Activated CD4-positive, alpha-beta memory T cell treated with anti-CD3 and anti-CD28 coated beads, Interleukin-2, amount 10 ng/mL, durations not matched to agents 7 days and 5 days (primary cell): ENCODE results near the gene SKP2. TPM values are rescaled to one million over a fixed set of nuclear protein-coding genes. Genes with fewer than 3 reads are reported as not detected.

Source experiments
- CTCF ChIA-PET: fragments of 350-600 bp; sonication (Branson Sonifier 250); formaldehyde crosslinking; loops from one replicate; lab custom pipeline; 2021; ENCODE audit warnings: antibody characterized with exemption, inconsistent platforms; lab: Charles Lee
- POLR2A ChIA-PET: fragments of 350-600 bp; sonication (Branson Sonifier 250); formaldehyde crosslinking; loops from one replicate; lab custom pipeline; 2021; ENCODE audit warnings: antibody characterized with exemption; lab: Charles Lee
- DNase-seq: peaks from one replicate; pipeline ENCODE4 v3.0.0-alpha.2; 2020
- H3K27ac Mint-ChIP-seq: one replicate; pipeline ENCODE4 v1.8.0; 2021; ENCODE audit warnings: mild to moderate bottlenecking, mixed read lengths
- H3K27me3 Mint-ChIP-seq: one replicate; pipeline ENCODE4 v1.8.0; 2021; ENCODE audit warnings: mixed read lengths
- H3K36me3 Mint-ChIP-seq: one replicate; pipeline ENCODE4 v1.8.0; 2021; ENCODE audit warnings: low read depth, mixed read lengths
- H3K4me1 Mint-ChIP-seq: one replicate; pipeline ENCODE4 v1.8.0; 2021; ENCODE audit warnings: mixed read lengths
- H3K4me3 Mint-ChIP-seq: one replicate; pipeline ENCODE4 v1.8.0; 2021; ENCODE audit warnings: mild to moderate bottlenecking, mixed read lengths
- H3K9me3 Mint-ChIP-seq: one replicate; pipeline ENCODE4 v1.8.0; 2021; ENCODE audit warnings: mixed read lengths
- total RNA-seq, 2 experiments: library from RNA; stranded (reverse); gene quantifications; one replicate each; pipeline ENCODE4 v1.2.3, GENCODE V29; 2021

The SKP2 gene
- total RNA-seq, 2 experiments from 2014 or later = 33.1 to 37.9 TPM

DNA sequence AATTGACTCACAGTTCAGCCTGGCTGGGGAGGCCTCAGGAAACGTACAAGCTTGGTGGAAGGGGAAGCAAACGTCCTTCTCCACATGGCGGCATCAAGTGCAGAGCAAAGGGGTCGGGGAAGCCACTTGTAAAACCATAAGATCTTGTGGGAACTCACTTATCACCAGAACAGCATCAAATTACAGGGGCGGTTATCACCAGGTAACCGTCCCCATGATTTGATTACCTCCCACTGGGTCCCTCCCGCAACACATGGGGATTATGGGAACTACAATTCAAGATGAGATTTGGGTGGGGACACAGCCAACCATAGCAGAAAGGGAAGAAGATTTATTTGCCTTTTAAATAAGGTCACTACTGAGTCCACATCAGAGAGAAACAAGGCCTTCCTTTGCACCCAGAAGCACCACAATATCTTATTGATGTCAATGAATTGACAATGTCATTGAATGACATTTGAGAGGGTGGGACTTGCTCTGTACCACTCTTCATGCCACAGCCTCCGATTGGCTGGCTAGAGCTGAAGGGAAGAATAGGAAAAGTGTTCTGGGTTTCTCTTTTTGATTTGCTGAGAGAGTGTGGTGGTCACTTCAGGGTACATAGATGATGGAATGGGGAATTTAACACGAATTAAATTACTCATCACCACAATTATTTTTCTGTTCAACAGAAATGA, 11.0 kb downstream of the SKP2 start:
- DNase-seq = no peak
- H3K27me3 Mint-ChIP-seq = no peaks in the 10 kb centered on the region
- H3K9me3 Mint-ChIP-seq = no peaks in the 10 kb centered on the region
- H3K4me3 Mint-ChIP-seq = no peak overlapping the region
- CTCF ChIA-PET = no interaction called here
- peaks cover 27% of the 10 kb centered on the region for H3K4me1 Mint-ChIP-seq
- POLR2A ChIA-PET = interaction anchor here (4.0 kb wide), 1 partner anchor 11 kb away, joined by 23 read pairs; the partner anchor contains the start of genes LMBRD2 and SKP2
- H3K27ac Mint-ChIP-seq = no peak overlapping the region
- H3K36me3 Mint-ChIP-seq = peaks cover 77% of the 10 kb centered on the region

DNA sequence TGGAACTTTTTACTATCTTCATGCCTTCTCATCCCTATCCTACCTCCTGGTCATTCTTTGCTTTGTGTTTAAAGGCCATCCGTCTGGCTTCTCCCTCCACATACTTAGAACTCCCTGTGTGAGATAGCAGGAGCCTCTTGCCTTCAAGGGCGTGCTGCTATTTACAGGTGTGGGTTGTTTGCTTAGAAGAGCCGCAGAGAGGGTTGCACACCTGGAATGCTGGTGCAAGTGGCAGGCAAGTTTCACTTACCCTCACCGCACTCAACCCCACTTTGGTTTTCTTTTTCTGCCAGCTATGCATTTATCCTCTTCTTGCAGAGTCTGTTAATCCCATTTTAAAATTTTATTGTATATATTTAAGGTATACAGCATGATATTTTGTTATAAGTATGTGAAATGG, 12.6 kb downstream of the SKP2 start:
- ChIA-PET CTCF (no interaction called here), POLR2A (interaction anchor here (0.8 kb wide), 1 partner anchor 13 kb away, joined by 3 read pairs; no protein-coding TSS in a partner anchor)
- peaks cover 75% of the 10 kb centered on the region for H3K36me3 Mint-ChIP-seq

GRCh38 chr5:36168737-36169136, 16.8 kb downstream of the SKP2 start:
- DNase-seq = no peak
- Mint-ChIP-seq H3K4me1 (peaks cover 16% of the 10 kb centered on the region), H3K9me3 (no peaks in the 10 kb centered on the region), H3K27ac (peak overlapping the region; percentile 70), H3K27me3 (no peaks in the 10 kb centered on the region), H3K4me3 (no peak overlapping the region), H3K36me3 (peaks cover 76% of the 10 kb centered on the region)
- ChIA-PET CTCF (interaction anchor here (1.1 to 2.6 kb wide), 2 partner anchors 10 to 90 kb away, joined by 3 to 7 read pairs; no protein-coding TSS in a partner anchor), POLR2A (interaction anchor here (5.1 kb wide), 1 partner anchor 17 kb away, joined by 23 read pairs; the partner anchor contains the start of genes LMBRD2 and SKP2)

More for the DNA sequence above, 12.6 kb downstream of the SKP2 start:
- Mint-ChIP-seq H3K9me3 (no peaks in the 10 kb centered on the region), H3K4me3 (no peak overlapping the region), H3K27me3 (no peaks in the 10 kb centered on the region), H3K4me1 (peaks cover 34% of the 10 kb centered on the region), H3K27ac (no peak overlapping the region)
- no peak for DNase-seq

DNA sequence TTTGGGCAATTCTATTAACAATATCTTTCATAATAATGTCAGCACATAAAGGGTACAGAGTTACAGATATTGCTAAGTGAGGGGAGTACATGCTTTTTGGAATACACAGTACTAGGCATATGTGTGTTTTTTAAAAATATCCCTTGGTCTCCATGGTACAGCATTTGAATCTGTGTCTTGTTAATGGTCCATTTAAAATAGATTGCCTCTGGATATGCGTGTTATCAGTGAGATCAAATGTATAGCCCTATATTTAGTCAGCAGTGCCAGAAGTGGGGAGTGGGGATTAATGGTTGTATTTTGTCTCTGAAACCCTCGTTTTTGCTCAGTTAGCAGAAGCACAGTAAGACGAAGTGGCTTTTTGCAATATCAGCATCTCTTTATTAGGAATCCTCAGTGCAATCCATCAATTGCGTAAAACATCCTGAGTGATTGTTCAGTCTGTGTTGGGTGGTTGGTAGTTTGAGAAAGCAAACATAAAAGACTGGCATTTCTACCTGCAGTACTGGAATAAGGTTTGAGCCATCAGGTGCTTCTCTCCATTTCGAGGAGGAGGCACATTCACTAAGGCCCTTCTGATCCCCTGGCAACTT, 19.0 kb downstream of the SKP2 start:
- ChIA-PET CTCF (no interaction called here), POLR2A (interaction anchor here (1.3 to 5.1 kb wide), 2 partner anchors 19 to 20 kb away, joined by 8 to 23 read pairs; partner anchors contain the start of genes LMBRD2 and SKP2)
- H3K36me3 Mint-ChIP-seq = peaks cover 85% of the 10 kb centered on the region
- no peak for DNase-seq
- H3K4me3 Mint-ChIP-seq = no peak overlapping the region
- H3K9me3 Mint-ChIP-seq = no peaks in the 10 kb centered on the region
- H3K27ac Mint-ChIP-seq = no peak overlapping the region
- H3K4me1 Mint-ChIP-seq = peaks cover 21% of the 10 kb centered on the region
- no peaks in the 10 kb centered on the region for H3K27me3 Mint-ChIP-seq

DNA sequence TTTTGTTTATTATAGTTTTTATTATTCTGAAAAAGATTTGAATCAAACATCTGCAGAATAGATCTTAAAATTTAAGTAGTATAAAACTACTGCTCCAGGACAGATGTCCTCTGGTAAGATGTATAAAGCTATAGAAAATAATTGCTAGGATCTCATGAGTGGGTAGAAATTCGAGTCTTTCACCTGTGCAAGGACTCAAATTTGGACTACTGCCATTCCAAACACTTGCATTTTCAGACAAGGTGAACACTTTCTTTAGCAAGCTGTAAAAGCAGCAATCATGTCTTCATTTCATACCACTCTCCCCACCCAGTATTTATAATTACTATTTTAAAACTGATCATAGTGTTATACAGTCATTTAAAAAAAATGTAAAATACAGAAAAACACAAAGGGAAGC, 20.7 kb downstream of the SKP2 start:
- H3K4me1 Mint-ChIP-seq = peaks cover 21% of the 10 kb centered on the region
- no peaks in the 10 kb centered on the region for H3K9me3 Mint-ChIP-seq
- ChIA-PET POLR2A (interaction anchor here (1.3 kb wide), 1 partner anchor 21 kb away, joined by 8 read pairs; the partner anchor contains the start of genes LMBRD2 and SKP2), CTCF (no interaction called here)
- peaks cover 82% of the 10 kb centered on the region for H3K36me3 Mint-ChIP-seq
- H3K27me3 Mint-ChIP-seq = no peaks in the 10 kb centered on the region
- DNase-seq = no peak
- H3K4me3 Mint-ChIP-seq = no peak overlapping the region
- H3K27ac Mint-ChIP-seq = no peak overlapping the region

DNA sequence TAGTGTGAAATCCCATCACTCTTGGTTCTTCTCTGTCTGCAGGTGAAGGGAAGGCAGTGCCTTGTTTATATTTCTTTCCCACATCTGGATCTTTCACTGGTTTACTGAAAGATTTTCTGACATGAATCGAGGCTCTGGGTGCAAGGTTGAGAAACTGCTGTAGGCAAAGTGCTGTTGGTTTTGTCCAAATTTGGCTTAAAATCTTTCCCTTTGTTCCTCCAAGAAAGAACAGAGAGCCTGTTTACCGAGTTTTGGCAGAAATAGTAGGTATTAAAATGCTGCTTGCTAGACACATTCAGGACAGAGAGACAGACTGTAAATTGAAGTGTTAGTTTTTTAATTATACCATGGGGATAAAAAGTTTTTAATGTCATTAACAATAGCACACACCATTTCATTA, 21.5 kb downstream of the SKP2 start:
- CTCF ChIA-PET = no interaction called here
- Mint-ChIP-seq H3K27ac (no peak overlapping the region), H3K9me3 (no peaks in the 10 kb centered on the region), H3K36me3 (peaks cover 81% of the 10 kb centered on the region), H3K4me1 (peaks cover 14% of the 10 kb centered on the region), H3K27me3 (no peaks in the 10 kb centered on the region), H3K4me3 (no peak overlapping the region)
- POLR2A ChIA-PET = no interaction called here
- DNase-seq = no peak

GRCh38 chr5:36174119-36174518, 22.2 kb downstream of the SKP2 start:
- Mint-ChIP-seq H3K9me3 (no peaks in the 10 kb centered on the region), H3K36me3 (peaks cover 81% of the 10 kb centered on the region), H3K4me1 (peaks cover 8% of the 10 kb centered on the region), H3K4me3 (no peak overlapping the region), H3K27ac (peak overlapping the region; percentile 27), H3K27me3 (no peaks in the 10 kb centered on the region)
- CTCF ChIA-PET = no interaction called here
- POLR2A ChIA-PET = no interaction called here
- no peak for DNase-seq

DNA sequence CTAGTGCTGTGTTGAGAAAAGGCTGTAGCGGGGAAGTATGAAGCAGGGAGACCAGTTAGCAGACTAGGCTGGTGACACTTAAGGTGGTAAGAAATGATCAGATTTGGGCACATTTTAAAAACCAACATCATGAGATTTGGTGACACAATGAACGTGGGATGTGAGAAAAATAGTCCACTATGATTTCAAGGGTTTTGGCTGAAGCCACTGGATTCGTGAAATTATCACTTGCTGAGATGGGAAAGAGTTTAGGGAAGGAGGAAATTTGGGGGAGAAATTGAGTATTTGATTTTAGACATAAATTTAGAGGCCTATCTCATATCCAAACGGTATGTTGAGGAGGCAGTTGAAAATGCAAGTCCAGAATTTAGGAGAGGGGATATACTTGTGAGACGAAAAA, 23.1 kb downstream of the SKP2 start:
- POLR2A ChIA-PET = no interaction called here
- Mint-ChIP-seq H3K9me3 (no peaks in the 10 kb centered on the region), H3K4me1 (peaks cover 5% of the 10 kb centered on the region), H3K4me3 (no peak overlapping the region), H3K36me3 (peaks cover 82% of the 10 kb centered on the region), H3K27me3 (no peaks in the 10 kb centered on the region), H3K27ac (no peak overlapping the region)
- DNase-seq = no peak
- CTCF ChIA-PET = no interaction called here

DNA sequence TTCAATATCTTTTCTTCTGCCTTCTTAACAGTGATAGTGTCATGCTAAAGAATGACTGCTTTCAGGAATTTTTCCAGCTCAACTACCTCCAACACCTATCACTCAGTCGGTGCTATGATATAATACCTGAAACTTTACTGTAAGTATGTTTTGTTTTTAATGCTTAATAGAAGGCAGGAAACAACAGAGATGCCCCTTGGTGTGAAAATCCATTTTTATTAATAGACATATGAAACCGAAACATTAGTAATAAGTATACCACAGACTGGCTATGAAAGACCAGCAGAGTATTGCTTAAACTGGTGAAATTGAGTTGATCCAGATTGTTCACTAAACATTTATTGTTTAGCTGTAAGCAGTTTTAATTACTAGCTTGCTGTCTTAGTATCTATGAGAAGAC, 25.2 kb downstream of the SKP2 start:
- Mint-ChIP-seq H3K27ac (no peak overlapping the region), H3K36me3 (peaks cover 83% of the 10 kb centered on the region), H3K4me3 (no peak overlapping the region), H3K27me3 (no peaks in the 10 kb centered on the region), H3K4me1 (peaks cover 5% of the 10 kb centered on the region), H3K9me3 (no peaks in the 10 kb centered on the region)
- POLR2A ChIA-PET = interaction anchor here (1.5 kb wide), 1 partner anchor 18 kb away, joined by 6 read pairs; no protein-coding TSS in a partner anchor
- CTCF ChIA-PET = no interaction called here
- no peak for DNase-seq

GRCh38 chr5:36177715-36178523, 26.0 kb downstream of the SKP2 start:
- ChIA-PET CTCF (interaction anchor here (0.8 to 1.6 kb wide), 5 partner anchors 10 to 99 kb away, joined by 3 to 7 read pairs (median 4); partner anchors contain the start of gene NADK2), POLR2A (interaction anchor here (1.5 kb wide), 1 partner anchor 19 kb away, joined by 6 read pairs; no protein-coding TSS in a partner anchor)
- no peaks in the 10 kb centered on the region for H3K9me3 Mint-ChIP-seq
- peaks cover 5% of the 10 kb centered on the region for H3K4me1 Mint-ChIP-seq
- no peak overlapping the region for H3K27ac Mint-ChIP-seq
- DNase-seq = no peak
- H3K36me3 Mint-ChIP-seq = peaks cover 83% of the 10 kb centered on the region
- no peaks in the 10 kb centered on the region for H3K27me3 Mint-ChIP-seq
- H3K4me3 Mint-ChIP-seq = no peak overlapping the region

GRCh38 chr5:36178524-36178890, 26.6 kb downstream of the SKP2 start:
- Mint-ChIP-seq H3K36me3 (peaks cover 77% of the 10 kb centered on the region), H3K4me1 (peaks cover 5% of the 10 kb centered on the region), H3K4me3 (no peak overlapping the region), H3K27ac (no peak overlapping the region), H3K9me3 (no peaks in the 10 kb centered on the region), H3K27me3 (no peaks in the 10 kb centered on the region)
- ChIA-PET POLR2A (interaction anchor here (1.5 kb wide), 1 partner anchor 20 kb away, joined by 6 read pairs; no protein-coding TSS in a partner anchor), CTCF (interaction anchor here (0.8 to 1.6 kb wide), 5 partner anchors 11 to 100 kb away, joined by 3 to 7 read pairs (median 4); partner anchors contain the start of gene NADK2)
- no peak for DNase-seq

- Mint-ChIP-seq H3K4me3 (no peak overlapping the region), H3K36me3 (peaks cover 71% of the 10 kb centered on the region), H3K9me3 (no peaks in the 10 kb centered on the region), H3K4me1 (peaks cover 1% of the 10 kb centered on the region), H3K27ac (no peak overlapping the region), H3K27me3 (no peaks in the 10 kb centered on the region)
- DNase-seq = no peak
- ChIA-PET POLR2A (no interaction called here), CTCF (interaction anchor here (1.7 kb wide), 1 partner anchor 101 kb away, joined by 4 read pairs; no protein-coding TSS in a partner anchor)
Measured at GRCh38 chr5:36179950-36180349, 28.0 kb downstream of the SKP2 start.
